ENCODE results near the gene S100A6.
"Not testable (repeated sequence)": the region's sequence is repeated elsewhere in the genome, so short reads cannot be mapped to it uniquely, and the experiment has no call there.

- TF ChIP-seq CTCF (conservative IDR thresholded peaks at IDR 0.05 in 1 of 2, IDR thresholded peaks at IDR 0.05 in 1 of 2; ENCODE audit: extremely low read depth in 1 of 2, insufficient read depth in 1 of 2, low read depth in 1 of 2, low read length in 2 of 2); EZH2 (IDR thresholded peaks at IDR 0.05; ENCODE audit: borderline replicate concordance, low read length): not testable (repeated sequence)
Observed at GRCh38 chr1:153522353-153523048, 13.3 kb downstream of the S100A6 start.

All from mammary epithelial cell (primary cell).